HG03342 (cell line): Measurements from ENCODE around the gene ETFB.

ENCODE experiments used
- ATAC-seq: cut with Tn5 transposase; IDR thresholded peaks from one replicate; pipeline ENCODE4 v1.9.1; 2021; ENCODE audit warnings: mild to moderate bottlenecking, moderate library complexity; ENCODE audit not compliant: unreplicated experiment

The ETFB gene

DNA sequence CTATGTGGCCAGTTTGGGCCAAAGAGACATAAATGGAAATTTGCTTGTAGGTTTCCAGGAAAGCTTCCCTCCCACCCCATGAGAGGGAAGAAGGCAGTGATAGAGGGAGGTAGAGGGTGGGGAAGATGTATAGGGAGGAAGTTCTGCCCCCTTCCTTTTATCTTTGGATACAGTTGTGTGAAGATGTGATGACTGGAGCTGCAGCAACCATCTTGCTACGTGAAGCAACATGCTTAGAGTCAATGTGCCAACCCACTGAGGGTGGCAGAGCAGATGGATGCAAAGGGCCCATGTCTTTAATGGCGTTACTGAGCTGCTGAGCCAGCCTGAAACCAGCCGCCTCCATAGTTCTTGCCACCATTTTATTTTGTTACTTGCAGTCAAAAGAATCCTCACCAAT, 35.0 kb downstream of the ETFB start:
- ATAC-seq: no peak

DNA sequence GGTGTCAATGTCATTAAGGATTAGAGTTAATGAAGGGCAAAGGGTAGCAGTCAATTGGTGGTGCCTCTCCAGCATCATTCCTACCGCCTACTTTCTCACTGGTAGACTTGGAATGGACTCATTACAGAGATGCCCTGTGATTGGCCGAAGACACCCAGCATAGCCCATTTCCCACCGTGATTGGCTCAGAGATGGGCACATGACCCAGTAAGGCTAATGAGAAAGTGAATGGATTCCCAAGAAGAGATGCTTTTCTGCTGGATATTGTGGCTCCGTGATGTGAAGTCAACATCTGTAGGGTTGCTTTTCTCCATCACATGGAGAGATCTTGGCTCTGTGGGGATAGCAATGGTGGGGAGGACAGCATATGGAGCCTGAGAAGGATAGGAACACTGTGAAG, 35.8 kb downstream of the ETFB start:
- ATAC-seq: no peak

DNA sequence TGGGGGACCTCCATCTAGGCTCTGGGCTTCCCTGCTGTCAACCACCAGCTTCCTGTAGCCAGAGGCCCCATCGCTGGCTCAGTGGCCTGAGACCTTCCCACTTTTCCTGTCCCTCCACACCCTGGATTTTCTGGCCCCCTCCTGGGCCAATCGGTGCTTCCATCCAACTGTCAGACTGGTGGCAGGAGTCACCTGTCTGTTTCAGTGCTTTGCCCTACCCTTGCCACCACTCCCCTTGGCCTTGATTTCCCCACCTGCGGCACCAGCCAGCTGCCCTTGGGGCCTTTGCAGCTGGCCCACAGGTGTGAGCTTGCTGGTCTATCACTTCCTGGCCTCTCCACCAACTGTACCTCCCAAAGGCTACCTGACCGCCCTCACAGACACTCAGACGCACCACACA, 36.8 kb downstream of the ETFB start:
- no peak for ATAC-seq

DNA sequence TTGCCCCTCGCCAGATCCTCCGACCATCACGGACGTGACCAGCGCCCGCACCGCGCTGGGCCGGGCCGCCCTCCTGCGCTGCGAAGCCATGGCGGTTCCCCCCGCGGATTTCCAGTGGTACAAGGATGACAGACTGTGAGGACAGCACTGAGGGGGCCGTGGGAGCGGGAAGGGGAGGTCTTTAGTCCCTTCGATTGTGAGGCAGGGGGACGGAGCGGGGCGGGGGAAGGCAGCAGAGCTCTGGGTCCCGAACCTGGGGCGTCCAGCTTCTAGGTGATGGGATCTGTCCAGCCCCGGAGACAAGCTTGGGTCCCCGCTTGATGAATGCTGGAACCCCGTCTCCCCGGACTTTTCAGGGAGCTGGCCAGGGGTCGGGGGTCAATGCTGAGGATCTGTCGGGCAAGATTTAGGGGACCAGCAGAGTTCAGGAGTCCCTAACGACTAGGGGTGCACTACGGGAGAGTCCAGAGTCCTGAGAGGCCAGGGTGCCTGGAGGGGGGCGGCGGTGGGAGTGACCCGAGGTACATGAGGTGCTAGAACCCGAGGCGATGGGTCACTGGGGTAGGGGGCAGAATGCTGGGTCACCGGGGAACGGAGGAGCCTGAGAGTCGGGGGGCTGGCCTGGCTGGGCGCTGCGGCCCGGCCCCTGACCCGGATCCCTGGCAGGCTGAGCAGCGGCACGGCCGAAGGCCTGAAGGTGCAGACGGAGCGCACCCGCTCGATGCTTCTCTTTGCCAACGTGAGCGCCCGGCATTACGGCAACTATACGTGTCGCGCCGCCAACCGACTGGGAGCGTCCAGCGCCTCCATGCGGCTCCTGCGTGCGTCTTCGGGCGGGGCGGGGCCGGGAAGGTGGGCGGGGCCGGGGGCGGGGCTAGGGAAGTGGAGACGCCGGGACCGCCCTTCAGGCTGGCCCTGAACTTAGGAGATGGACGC, 38.9 kb downstream of the ETFB start:
- no peak for ATAC-seq

DNA sequence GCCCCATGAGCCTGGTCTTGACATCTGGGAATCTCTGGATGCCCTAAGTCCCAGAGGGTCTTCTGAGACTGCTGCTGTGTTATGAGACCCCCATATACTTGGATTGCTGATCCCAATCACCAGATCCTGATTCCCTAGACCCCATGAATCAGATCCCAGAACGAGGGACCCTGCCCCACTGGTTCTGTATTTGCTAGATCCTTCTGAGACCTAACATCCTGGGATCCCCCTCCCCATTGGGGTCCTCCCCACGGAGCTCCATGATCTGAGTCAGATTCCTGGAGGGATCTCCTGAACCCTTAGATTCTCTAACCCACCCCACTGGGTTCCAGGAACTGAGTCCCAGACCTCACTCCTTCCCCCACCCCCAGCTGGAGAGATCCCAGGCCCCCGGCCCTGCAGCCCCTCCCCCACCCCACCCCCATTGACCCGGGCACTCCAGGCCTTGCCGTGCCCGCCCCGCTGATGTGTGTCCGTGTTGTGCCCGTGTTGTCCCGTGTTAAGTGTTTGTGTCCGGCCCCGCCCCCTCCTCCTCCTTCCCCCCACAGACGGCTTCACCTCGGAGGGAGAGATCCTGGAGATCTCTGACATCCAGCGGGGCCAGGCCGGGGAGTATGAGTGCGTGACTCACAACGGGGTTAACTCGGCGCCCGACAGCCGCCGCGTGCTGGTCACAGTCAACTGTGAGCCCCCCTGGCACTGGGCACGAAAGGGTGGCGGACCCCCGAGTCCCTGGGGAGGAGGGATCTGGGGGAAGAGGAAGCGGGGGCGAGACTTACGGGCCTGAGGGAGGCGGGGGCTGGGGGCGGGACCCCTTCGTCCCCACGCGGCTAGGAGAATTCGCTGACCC, 39.7 kb downstream of the ETFB start:
- ATAC-seq: no peak

DNA sequence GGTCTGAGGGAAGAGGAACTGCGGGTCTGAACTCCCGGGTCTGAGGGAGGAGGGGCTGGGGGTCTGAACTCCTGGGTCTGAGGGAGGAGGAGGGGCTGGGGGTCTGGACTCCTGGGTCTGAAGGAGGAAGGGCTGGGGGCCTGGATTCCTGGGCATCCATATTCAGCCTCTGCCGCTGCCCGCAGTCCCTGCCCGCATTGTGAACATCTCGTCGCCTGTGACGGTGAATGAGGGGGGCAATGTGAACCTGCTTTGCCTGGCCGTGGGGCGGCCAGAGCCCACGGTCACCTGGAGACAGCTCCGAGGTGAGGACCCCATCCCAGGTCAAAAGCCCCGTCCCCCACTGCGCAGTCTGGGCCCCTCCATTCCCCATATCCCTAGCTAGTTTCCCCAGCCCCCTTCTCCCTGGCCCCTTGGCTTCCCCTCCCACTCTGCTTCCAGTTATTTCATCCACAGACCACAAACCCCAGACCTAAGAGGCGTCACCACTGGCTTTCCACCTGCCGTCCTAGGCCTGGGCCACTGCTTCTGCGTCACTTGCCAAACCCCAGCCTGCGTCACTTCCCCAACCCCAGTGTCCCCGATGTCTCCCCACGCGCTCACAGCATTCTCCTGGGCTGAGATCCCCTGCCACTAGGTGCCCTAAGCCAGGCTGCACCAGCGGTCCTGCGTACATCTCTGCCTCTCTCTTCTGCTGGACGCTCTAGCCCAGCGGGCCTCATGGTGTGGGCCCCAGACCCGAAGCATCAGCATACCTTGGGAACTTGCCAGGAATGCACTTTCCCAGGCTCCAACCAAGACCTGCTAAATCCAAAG, 40.8 kb downstream of the ETFB start:
- ATAC-seq: no peak

DNA sequence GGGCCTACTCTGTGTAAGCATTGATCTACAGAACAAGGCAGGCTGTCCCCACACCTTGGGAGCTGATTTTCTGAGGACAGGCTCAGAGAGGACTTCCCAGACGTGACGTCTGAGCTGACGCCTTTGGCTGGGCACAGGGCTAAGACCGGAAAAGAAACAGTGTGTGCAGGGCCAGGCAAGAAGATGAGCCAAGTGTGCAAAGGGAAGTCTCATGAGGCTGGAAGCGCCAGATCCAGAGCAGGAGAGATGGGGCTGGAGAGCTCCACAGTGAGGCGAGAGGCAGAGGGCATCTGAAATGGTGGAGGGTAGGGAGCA, 42.1 kb downstream of the ETFB start:
- ATAC-seq: no peak

DNA sequence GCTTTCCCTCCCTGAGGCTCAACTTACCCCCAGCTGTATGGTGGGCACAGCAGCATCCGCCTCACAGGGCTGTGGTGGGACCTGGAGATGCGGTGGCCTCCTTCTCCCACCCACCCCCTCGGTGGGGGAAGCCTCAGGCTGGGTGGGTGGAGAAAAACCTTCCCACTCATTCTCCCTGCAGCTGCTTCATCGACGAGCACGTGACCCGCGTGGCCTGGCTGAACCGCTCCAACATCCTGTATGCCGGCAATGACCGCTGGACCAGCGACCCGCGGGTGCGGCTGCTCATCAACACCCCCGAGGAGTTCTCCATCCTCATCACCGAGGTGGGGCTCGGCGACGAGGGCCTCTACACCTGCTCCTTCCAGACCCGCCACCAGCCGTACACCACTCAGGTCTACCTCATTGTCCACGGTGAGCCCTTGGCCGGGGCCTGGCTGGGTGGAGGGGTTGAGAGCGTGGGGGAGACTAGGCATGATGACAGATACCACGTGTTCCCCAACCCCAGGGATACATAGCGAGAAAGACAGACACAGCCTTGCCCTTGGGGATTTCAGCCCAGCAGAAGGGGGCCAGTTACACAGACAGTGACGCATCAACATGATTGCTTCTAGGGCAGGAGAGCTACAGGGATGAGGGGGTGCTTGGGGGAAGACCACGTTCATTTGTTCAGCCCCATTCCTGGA, 42.6 kb downstream of the ETFB start:
- ATAC-seq: no peak

DNA sequence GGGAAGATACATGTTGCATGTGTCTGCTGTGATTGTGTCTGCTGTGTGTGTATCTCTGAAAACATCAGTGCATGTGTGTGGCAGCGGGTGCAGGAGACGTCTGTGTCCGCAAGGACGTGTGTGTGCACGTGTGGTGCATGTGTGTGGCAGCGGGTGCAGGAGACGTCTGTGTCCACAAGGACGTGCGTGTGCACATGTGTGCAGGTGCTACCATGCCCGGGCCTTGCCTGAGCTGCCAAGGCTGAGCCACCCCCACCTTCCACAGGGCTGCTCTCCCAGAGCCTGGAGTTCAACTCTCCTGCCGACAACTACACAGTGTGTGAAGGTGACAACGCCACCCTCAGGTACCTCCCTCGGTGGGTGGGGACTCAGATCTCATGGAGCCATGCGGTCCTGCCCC, 44.4 kb downstream of the ETFB start:
- no peak for ATAC-seq

DNA sequence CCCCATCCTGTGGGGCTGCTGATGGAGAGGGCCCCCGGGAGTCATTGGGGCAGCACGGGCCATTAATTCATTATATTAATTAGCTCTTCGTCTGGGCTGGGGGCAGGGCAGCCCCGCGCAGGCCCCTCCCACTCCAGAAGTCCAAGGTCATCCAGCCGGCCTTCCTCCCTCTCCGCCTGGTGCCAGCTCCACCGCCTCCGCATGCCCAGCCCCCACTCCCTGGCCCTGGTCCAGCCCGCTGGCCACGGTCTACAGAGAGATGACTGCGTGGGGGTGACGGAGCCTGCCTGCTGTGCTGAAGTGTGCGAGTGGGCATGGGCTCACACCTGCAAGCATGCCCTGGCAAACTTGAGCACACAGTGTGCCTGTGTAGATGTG, 45.9 kb downstream of the ETFB start:
- no peak for ATAC-seq

DNA sequence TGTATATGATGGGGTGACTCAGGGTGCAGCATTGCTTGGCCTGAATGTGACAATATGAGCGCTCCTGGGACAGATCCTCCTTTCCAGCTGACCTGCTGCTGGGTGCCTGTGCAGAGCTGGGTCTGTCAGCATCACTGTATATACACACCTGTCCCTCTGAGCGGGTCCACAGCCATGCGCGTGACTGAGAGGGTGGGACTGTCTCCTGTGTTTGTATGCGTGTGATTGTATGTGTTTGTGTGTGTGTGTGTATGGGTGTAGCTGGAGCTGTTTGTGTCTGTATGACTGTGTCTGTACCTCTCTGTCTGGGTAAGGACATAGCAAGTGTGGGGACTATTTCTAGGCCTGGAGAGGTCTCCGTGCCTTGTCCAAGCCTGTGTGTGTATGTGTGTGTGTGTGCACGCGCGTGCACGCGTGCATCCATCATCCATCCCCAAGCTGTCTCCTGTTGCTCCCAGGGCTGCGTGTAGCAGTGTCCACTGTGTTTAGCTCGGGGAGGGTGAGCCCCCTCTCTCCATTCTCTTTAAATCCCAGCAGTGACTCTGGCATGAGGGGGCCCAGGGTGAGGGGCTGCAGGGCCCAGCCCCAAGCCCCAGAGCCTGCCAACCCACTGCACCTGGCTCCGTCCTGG, 46.4 kb downstream of the ETFB start:
- ATAC-seq: no peak

DNA sequence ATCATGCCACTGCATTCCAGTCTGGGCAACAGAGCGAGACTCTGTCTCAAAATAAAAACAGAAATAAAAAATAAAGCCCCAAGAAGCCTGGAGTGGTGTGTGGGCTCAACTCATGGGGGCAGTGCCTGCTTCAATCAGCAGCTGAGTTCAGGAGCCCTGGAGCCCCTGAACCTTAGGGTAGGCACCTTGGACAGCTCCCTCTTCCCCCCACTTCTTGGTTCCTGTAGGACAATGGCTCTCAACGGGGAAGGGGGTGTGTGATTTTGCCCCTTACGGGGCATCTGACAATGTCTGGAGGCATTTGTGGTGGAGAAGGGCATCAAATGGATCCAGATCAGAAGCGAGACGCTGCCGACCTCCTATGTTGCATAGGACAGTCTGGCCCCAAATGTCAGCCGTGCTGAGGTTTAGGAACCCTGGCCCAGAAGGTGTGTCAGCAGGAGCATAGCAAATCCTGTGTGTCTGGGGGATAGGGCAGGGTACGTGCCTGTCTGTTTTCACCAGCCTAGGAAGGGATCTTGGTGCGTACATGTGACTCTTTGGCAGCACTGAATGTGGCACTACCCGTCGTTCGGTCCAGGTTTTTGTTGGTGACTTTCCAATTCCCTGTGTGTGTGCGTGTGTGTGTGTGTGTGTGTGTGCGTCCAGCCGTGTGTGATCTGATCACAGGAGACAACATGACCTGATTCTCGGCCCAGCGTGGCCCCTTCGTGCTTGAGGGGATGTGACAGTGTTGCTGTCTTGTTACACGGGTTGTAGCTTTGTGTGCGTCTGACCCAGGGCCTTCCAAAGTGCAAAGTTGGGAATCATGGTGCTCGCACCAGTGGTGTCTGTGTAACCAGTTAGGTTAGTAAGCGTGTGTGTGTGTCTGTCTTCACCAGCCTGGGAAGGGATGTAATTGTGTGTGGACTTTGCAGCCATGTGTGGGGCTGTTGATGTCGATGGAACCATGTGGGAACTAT, 47.2 kb downstream of the ETFB start:
- no peak for ATAC-seq

DNA sequence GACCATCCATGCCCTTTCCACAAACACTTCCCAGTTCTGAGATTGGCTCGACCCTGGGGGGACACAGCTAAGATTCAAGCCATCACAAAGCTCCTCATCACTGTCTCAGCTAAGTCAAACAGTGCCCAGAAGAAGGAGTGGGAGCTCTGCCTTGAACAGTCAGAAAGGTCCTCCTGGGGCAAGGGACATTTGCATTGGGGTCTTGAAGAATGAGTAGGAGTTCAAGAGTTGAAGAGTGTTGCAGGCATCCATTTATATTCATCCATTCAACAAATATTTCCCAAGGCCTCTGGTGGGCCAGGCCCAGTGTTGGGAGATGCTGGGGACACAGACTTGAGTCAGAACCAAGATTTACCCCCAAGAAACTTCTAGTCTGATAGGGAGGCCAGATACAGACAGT, 48.2 kb downstream of the ETFB start:
- ATAC-seq: no peak

DNA sequence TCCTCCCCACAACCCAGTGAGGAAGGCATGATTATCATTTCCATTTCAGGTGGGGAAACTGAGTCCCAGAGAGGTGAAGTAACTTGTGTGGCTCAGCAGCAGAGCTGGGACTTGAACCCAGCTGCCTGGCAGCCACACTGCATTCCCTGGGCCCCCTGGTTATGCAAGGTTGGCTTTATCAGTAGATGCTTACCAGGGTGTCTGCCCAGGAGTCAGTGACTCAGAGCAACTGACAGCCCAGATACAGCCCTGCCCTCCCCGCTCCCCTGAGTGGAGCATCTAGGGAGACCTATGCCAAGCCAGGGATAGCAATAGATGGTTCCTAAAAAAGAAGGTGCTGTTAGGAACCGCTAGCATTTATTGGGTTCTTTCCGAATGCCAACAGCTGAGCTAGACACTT, 48.8 kb downstream of the ETFB start:
- ATAC-seq: no peak

DNA sequence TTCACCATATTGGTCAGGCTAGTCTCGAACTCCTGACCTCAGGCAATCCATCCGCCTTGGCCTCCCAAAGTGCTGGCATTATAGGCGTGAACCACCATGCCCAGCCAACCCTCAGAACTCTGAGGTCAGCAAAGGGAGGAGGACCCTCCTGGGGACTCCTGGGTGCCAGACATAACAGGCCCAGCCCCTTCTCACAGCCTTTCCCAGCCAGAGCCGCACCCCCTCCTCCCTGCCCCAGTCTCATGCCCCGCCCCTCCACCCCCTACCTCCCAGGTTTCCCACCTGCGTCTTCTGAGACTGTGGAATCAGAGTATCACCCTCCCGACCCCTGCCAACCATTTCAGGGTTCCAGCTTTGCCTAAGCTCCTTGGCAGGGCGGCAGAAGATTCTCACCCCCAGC, 49.5 kb downstream of the ETFB start:
- ATAC-seq: no peak

DNA sequence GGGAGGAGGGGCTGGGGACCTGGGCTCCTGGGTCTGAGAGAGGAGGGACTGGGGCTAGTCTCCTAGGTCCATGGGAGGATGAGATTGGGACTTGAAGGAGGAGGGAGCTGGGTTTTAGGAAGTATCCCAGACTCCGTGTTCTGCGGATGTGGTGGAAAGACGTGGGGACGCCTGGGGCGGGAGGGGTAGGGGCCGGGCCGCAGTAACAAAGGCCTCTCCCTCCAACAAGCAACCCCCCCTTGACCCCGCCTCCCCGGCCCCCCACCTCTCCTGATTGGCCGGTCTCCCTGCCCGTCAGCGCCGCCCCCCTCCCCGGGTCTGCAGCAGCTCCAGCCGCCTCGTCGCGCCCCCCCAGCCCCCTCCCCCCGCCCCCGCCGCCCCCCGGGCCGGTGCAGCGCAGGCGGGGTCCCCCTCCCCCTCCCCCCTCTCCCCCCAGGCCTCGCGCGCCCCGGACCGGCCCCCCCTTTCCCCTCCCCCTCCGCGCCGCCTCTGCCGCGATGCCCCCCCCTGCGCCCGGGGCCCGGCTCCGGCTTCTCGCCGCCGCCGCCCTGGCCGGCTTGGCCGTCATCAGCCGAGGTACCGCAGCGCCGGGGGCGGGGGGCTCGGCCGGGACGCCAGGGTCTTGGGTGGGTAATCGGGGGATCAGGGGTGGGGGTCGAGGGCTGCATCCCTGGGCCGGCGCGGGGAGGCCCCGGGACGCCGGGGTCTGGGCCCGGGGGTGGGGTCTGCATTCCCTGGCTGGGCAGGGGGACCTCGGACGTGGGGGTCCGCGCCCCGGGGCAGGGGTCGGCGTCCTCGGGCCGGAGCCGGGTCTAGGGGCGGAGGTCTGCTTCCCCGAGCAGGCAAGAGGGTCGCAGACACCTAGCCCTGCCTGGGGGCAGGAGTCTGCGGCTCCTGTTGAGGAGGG, 54.6 kb downstream of the ETFB start, which contains the start of gene IGLON5:
Gene IGLON5 (plus strand): TSS at position 294 of the 907 bp plus-strand sequence. CDS start 204 bp downstream, at position 498.
- ATAC-seq: no peak

DNA sequence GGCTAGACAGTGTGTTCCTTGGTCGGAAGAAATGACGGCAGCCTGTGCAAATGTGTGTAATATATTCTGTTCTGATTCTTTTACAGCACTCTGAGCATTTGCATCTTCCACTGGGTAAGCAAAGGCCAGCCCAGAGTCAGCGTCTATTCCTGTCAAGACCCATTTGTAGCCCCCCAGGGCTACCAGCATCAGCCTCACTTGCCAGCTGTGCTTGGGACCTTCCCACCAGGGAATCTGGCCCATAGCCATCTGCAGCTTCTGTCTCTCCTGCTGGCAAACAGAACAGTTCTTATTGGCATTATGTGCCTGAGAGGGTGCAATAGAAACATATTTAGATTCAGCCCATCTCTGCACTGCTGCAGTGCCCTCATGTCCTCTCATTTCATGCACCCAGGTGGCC, 60.7 kb downstream of the ETFB start:
- ATAC-seq: no peak

DNA sequence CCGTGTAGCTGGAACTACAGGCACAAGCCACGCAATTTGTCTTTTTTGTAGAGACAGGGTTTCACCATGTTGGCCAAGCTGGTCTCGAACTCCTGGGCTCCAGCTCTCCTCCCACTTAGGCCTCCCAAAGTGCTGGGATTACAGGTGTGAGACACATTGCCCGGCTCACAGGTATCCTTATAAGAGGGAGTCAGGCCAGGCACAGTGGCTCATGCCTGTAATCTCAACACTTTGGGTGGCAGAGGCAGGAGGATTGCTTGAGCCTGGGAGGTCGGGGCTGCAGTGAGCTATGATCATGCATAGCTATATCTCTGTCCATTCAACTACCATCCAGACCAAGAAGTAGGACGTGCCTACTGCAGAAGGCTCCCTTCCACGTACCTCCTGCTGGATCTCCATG, 64.9 kb downstream of the ETFB start:
- ATAC-seq: no peak
